ENCODE measurements around the gene NSRP1. TPM values are rescaled to one million over a fixed set of nuclear protein-coding genes. Genes with fewer than 3 reads are reported as not detected.

Gene NSRP1
- total RNA-seq, 1 experiment from 2014 or later = 22.8 TPM

DNA sequence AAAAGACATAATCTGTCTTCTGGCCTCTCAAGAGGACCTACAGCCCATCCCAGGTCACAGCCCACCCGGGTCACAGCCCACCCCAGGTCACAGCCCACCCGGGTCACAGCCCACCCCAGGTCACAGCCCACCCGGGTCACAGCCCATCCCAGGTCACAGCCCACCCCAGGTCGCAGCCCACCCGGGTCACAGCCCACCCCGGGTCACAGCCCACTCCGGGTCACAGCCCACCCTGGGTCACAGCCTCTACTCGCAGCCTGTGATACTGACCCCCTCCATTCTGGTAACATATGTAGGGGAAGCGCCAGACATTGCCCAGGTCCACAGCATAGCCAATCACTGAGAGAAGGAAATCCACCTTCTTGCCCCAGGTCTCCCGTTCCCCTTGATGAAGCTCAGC lies 104.7 kb downstream of the NSRP1 start (continued):
- TF ChIP-seq, protein P1, sequence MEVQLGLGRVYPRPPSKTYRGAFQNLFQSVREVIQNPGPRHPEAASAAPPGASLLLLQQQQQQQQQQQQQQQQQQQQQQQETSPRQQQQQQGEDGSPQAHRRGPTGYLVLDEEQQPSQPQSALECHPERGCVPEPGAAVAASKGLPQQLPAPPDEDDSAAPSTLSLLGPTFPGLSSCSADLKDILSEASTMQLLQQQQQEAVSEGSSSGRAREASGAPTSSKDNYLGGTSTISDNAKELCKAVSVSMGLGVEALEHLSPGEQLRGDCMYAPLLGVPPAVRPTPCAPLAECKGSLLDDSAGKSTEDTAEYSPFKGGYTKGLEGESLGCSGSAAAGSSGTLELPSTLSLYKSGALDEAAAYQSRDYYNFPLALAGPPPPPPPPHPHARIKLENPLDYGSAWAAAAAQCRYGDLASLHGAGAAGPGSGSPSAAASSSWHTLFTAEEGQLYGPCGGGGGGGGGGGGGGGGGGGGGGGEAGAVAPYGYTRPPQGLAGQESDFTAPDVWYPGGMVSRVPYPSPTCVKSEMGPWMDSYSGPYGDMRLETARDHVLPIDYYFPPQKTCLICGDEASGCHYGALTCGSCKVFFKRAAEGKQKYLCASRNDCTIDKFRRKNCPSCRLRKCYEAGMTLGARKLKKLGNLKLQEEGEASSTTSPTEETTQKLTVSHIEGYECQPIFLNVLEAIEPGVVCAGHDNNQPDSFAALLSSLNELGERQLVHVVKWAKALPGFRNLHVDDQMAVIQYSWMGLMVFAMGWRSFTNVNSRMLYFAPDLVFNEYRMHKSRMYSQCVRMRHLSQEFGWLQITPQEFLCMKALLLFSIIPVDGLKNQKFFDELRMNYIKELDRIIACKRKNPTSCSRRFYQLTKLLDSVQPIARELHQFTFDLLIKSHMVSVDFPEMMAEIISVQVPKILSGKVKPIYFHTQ (CRISPR knock-in tag; IDR thresholded peaks at IDR 0.05) = no peak
- TF ChIP-seq, protein P2, sequence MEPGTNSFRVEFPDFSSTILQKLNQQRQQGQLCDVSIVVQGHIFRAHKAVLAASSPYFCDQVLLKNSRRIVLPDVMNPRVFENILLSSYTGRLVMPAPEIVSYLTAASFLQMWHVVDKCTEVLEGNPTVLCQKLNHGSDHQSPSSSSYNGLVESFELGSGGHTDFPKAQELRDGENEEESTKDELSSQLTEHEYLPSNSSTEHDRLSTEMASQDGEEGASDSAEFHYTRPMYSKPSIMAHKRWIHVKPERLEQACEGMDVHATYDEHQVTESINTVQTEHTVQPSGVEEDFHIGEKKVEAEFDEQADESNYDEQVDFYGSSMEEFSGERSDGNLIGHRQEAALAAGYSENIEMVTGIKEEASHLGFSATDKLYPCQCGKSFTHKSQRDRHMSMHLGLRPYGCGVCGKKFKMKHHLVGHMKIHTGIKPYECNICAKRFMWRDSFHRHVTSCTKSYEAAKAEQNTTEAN (CRISPR knock-in tag; IDR thresholded peaks at IDR 0.05) = no peak
- TF ChIP-seq, protein P3, sequence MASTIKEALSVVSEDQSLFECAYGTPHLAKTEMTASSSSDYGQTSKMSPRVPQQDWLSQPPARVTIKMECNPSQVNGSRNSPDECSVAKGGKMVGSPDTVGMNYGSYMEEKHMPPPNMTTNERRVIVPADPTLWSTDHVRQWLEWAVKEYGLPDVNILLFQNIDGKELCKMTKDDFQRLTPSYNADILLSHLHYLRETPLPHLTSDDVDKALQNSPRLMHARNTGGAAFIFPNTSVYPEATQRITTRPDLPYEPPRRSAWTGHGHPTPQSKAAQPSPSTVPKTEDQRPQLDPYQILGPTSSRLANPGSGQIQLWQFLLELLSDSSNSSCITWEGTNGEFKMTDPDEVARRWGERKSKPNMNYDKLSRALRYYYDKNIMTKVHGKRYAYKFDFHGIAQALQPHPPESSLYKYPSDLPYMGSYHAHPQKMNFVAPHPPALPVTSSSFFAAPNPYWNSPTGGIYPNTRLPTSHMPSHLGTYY (CRISPR knock-in tag; IDR thresholded peaks at IDR 0.05) = no peak
- no peak for TF ChIP-seq PRRX2 (CRISPR knock-in tag; IDR thresholded peaks at IDR 0.05)

DNA sequence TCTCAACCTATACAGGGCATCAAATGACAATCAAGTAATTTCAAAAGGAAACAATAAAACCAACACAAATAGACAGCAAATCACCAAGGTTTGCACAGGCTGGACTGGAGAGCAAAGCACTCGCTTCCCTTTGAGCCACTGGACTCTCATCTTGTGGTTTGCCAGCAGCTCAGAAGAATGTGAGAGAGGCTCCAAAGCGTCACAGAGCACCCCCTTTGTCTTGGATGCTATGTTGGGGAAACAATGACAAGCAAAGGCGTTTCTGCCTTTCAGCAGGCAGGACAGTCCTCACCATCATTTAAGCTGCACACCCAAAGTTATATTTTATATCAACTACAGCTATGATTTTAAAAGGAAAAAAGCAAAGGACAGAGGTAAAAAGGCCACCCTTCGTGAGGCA lies 105.6 kb downstream of the NSRP1 start:
- Mint-ChIP-seq H3K9me3 (no peaks in the 10 kb centered on the region), H3K27ac (no peak overlapping the region), H3K27me3 (ENCODE audit: low read depth) (no peaks in the 10 kb centered on the region; the same call in none of the 2 replicates), H3K4me1 (peaks cover 13% of the 10 kb centered on the region), H3K4me3 (no peak overlapping the region), H3K36me3 (no peaks in the 10 kb centered on the region)
- TF ChIP-seq SP1 (CRISPR knock-in tag; conservative IDR thresholded peaks at IDR 0.05) = no peak
- no peak for TF ChIP-seq OVOL2 (CRISPR knock-in tag; IDR thresholded peaks at IDR 0.05; ENCODE audit: borderline replicate concordance)
- no peak for TF ChIP-seq SOX15 (CRISPR knock-in tag; IDR thresholded peaks at IDR 0.05)
- no peak for TF ChIP-seq FOXK1 (CRISPR knock-in tag; IDR thresholded peaks at IDR 0.05)
- TF ChIP-seq, protein P4, sequence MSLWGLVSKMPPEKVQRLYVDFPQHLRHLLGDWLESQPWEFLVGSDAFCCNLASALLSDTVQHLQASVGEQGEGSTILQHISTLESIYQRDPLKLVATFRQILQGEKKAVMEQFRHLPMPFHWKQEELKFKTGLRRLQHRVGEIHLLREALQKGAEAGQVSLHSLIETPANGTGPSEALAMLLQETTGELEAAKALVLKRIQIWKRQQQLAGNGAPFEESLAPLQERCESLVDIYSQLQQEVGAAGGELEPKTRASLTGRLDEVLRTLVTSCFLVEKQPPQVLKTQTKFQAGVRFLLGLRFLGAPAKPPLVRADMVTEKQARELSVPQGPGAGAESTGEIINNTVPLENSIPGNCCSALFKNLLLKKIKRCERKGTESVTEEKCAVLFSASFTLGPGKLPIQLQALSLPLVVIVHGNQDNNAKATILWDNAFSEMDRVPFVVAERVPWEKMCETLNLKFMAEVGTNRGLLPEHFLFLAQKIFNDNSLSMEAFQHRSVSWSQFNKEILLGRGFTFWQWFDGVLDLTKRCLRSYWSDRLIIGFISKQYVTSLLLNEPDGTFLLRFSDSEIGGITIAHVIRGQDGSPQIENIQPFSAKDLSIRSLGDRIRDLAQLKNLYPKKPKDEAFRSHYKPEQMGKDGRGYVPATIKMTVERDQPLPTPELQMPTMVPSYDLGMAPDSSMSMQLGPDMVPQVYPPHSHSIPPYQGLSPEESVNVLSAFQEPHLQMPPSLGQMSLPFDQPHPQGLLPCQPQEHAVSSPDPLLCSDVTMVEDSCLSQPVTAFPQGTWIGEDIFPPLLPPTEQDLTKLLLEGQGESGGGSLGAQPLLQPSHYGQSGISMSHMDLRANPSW (CRISPR knock-in tag; conservative IDR thresholded peaks at IDR 0.05; ENCODE audit: low read depth) = no peak
- no peak for TF ChIP-seq MYBL2 (CRISPR knock-in tag; IDR thresholded peaks at IDR 0.05)
- no peak for TF ChIP-seq RELA (CRISPR knock-in tag; IDR thresholded peaks at IDR 0.05; ENCODE audit: borderline replicate concordance)
- CTCF ChIA-PET = interaction anchor here (1.0 kb wide), 2 partner anchors 10 to 129 kb away, joined by 3 to 4 read pairs; no protein-coding TSS in a partner anchor
- ATAC-seq = no peak
- DNase-seq (ENCODE audit: low spot score) = no peak
- POLR2A ChIA-PET = no interaction called here

DNA sequence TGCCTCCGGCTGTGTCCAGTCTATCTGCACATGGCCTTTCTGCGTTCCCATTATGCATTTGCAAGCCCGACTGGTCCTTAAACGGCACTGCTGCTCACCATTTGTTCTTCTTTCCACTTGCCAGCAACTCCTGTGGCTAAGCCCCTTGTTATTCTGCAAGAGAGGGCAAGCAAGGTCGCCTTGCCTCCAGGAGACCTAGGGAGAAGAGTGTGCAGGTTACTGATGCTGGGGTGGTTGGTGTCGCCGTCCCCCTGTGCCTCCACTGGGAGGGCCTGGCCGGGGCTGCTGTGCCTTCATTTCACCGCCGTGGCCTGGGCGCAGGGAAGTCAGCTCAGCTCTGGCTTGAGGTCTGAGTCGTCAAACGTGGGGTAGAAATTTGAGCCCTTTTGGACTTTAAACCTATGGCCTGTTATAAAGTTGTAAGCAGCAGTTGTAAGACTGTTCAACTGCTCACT lies 106.1 kb downstream of the NSRP1 start:
- ChIA-PET CTCF (interaction anchor here (1.0 kb wide), 3 partner anchors 10 to 129 kb away, joined by 3 to 4 read pairs (median 3); no protein-coding TSS in a partner anchor), POLR2A (no interaction called here)
- Mint-ChIP-seq H3K27me3 (ENCODE audit: low read depth) (no peaks in the 10 kb centered on the region; the same call in none of the 2 replicates), H3K27ac (no peak overlapping the region), H3K4me3 (no peak overlapping the region), H3K9me3 (no peaks in the 10 kb centered on the region), H3K4me1 (peaks cover 13% of the 10 kb centered on the region), H3K36me3 (no peaks in the 10 kb centered on the region)
- TF ChIP-seq ZNF219 (CRISPR knock-in tag; IDR thresholded peaks at IDR 0.05; ENCODE audit: borderline replicate concordance) (no peak), ZNF423 (CRISPR knock-in tag; IDR thresholded peaks at IDR 0.05) (no peak), NR1H2 (CRISPR knock-in tag; IDR thresholded peaks at IDR 0.05) (no peak), ZNF317 (CRISPR knock-in tag; IDR thresholded peaks at IDR 0.05; ENCODE audit: borderline replicate concordance, low read depth) (no peak), GABPB1 (CRISPR knock-in tag; IDR thresholded peaks at IDR 0.05) (no peak), NR2C2 (CRISPR knock-in tag; IDR thresholded peaks at IDR 0.05) (no peak), NR3C1 (CRISPR knock-in tag; conservative IDR thresholded peaks at IDR 0.05; ENCODE audit: low read depth) (no peak), IRF2 (CRISPR knock-in tag; IDR thresholded peaks at IDR 0.05; ENCODE audit: borderline replicate concordance, low read depth) (no peak), ETV6 (CRISPR knock-in tag; IDR thresholded peaks at IDR 0.05) (no peak)
- TF ChIP-seq, protein P5, sequence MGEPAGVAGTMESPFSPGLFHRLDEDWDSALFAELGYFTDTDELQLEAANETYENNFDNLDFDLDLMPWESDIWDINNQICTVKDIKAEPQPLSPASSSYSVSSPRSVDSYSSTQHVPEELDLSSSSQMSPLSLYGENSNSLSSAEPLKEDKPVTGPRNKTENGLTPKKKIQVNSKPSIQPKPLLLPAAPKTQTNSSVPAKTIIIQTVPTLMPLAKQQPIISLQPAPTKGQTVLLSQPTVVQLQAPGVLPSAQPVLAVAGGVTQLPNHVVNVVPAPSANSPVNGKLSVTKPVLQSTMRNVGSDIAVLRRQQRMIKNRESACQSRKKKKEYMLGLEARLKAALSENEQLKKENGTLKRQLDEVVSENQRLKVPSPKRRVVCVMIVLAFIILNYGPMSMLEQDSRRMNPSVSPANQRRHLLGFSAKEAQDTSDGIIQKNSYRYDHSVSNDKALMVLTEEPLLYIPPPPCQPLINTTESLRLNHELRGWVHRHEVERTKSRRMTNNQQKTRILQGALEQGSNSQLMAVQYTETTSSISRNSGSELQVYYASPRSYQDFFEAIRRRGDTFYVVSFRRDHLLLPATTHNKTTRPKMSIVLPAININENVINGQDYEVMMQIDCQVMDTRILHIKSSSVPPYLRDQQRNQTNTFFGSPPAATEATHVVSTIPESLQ (CRISPR knock-in tag; IDR thresholded peaks at IDR 0.05) = no peak
- DNase-seq (ENCODE audit: low spot score) = no peak
- peak; percentile 32 for ATAC-seq
